HCT116 (cell line): ENCODE measurements around the gene SGSM2.
A peak's percentile ranks its signal among the peaks of the same experiment; 100 is the strongest.

Experiments
- POLR2A ChIP-seq: IDR thresholded peaks from 2 replicates; pipeline ENCODE4 v1.7.0; 2011; ENCODE audit warnings: borderline replicate concordance; ENCODE audit not compliant: insufficient read depth, insufficient read length; ENCODE audit errors: extremely low read depth
- TF ChIP-seq, protein P1 (sequence below): IDR thresholded peaks from 2 replicates; pipeline ENCODE4 v1.6.1; 2012; ENCODE audit warnings: low read depth

DNA sequence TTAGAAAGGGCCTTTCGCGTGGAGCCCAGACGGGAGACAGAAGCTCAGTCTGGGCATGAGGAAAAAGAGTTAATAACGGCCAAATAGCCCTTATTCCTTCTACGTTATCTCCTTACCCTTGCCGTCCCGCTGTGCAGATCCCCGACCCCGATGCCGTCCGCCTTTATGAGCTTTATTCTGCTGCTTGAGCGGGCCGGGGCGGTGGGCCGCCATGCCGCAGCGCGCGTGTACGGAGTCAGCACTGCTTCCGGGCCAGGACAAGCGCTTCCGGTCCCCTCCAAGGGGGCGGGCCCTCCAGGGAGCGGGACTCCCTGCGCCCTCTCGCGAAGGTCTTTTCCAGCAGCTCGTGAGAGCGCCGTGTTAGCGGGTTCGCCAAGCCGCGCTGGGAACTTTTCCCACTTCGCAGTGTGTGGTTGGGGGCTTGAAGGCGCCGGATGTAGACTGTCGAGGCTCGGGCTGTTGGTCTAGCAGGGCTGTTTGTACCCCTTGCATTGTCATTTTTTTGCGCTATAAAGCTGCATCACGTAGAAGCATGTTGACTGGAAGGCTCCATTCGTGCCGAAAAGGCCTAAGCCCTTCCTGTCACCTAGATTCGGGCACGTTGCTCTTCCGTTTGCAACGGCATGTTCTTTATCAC, 968 bp upstream of the SGSM2 start, which contains the start of gene TSR1:
- TF ChIP-seq POLR2A: peak; percentile 96
- TF ChIP-seq, protein P1, sequence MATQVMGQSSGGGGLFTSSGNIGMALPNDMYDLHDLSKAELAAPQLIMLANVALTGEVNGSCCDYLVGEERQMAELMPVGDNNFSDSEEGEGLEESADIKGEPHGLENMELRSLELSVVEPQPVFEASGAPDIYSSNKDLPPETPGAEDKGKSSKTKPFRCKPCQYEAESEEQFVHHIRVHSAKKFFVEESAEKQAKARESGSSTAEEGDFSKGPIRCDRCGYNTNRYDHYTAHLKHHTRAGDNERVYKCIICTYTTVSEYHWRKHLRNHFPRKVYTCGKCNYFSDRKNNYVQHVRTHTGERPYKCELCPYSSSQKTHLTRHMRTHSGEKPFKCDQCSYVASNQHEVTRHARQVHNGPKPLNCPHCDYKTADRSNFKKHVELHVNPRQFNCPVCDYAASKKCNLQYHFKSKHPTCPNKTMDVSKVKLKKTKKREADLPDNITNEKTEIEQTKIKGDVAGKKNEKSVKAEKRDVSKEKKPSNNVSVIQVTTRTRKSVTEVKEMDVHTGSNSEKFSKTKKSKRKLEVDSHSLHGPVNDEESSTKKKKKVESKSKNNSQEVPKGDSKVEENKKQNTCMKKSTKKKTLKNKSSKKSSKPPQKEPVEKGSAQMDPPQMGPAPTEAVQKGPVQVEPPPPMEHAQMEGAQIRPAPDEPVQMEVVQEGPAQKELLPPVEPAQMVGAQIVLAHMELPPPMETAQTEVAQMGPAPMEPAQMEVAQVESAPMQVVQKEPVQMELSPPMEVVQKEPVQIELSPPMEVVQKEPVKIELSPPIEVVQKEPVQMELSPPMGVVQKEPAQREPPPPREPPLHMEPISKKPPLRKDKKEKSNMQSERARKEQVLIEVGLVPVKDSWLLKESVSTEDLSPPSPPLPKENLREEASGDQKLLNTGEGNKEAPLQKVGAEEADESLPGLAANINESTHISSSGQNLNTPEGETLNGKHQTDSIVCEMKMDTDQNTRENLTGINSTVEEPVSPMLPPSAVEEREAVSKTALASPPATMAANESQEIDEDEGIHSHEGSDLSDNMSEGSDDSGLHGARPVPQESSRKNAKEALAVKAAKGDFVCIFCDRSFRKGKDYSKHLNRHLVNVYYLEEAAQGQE: no peak
